GM12878 (cell line): ENCODE data around the gene CUTC. TPM values are rescaled to one million over a fixed set of nuclear protein-coding genes. Genes with fewer than 3 reads are reported as not detected.

Experiments used
- ATAC-seq: fragments of 200-7000 bp; cut with Tn5 transposase; 3 replicates; pipeline ENCODE4 v1.9.1; 2020; ENCODE audit warnings: mild to moderate bottlenecking, moderate library complexity
- BruUV-seq: library from RNA; stranded (reverse); fragments of 400-500 nt; replicated peaks from 2 replicates; lab custom pipeline; 2021; lab: Mats Ljungman, UMichigan
- CTCF ChIA-PET: fragments of 300-600 bp; sonication (Branson Sonifier 250); formaldehyde crosslinking; extraction: SDS; loops from one replicate; lab custom pipeline; 2021; ENCODE audit warnings: inconsistent platforms; lab: Yijun Ruan, JAX
- POLR2A ChIA-PET: fragments of 350-600 bp; formaldehyde crosslinking; extraction: SDS; loops from one replicate; lab custom pipeline; 2021; ENCODE audit warnings: inconsistent platforms; lab: Charles Lee
- RAD21 ChIA-PET: fragments of 300-600 bp; sonication (Branson Sonifier 250); formaldehyde crosslinking; loops from one replicate; lab custom pipeline; 2023; ENCODE audit warnings: antibody characterized with exemption; ENCODE audit not compliant: unreplicated experiment; lab: Charles Lee
- SMC1A ChIA-PET: fragments of 300-600 bp; sonication (Branson Sonifier 250); formaldehyde crosslinking; loops from one replicate; lab custom pipeline; 2023; ENCODE audit not compliant: unreplicated experiment, uncharacterized antibody; lab: Charles Lee
- DNase-seq: peaks from one replicate; pipeline ENCODE4 v3.0.0-alpha.2; 2011; ENCODE audit warnings: low read depth, low spot score
- FAIRE-seq: peaks from 3 replicates; lab custom pipeline; 2011; peaks lifted over from hg19 to GRCh38; lab: Jason Lieb, UNC
- H2AFZ ChIP-seq: 2 replicates; pipeline ENCODE4 v1.6.0; 2011; ENCODE audit warnings: low read depth, low read length, control low read depth; ENCODE audit not compliant: control insufficient read depth
- H3K27ac ChIP-seq: 2 replicates; pipeline ENCODE4 v1.5.1; 2011; ENCODE audit warnings: control low read depth; ENCODE audit not compliant: control insufficient read depth, insufficient read depth
- H3K27me3 ChIP-seq, 2 experiments: replicated peaks in 1 of 2; 2 replicates each; pipeline versions ENCODE4 v1.6.0 to v1.6.1; 2011; ENCODE audit warnings: low read length in 1 of 2; ENCODE audit not compliant: control insufficient read depth in 2 of 2, insufficient read depth in 2 of 2
- H3K36me3 ChIP-seq, 2 experiments: 2 replicates each; pipeline ENCODE4 v1.5.1; 2011; ENCODE audit warnings: low read length in 1 of 2; ENCODE audit not compliant: control insufficient read depth in 2 of 2, insufficient read depth in 2 of 2
- H3K4me1 ChIP-seq: 2 replicates; pipeline ENCODE4 v1.6.1; 2011; ENCODE audit warnings: mild to moderate bottlenecking, low read length, moderate library complexity, mixed read lengths; ENCODE audit not compliant: control insufficient read depth, insufficient read depth
- H3K4me2 ChIP-seq: 2 replicates; pipeline ENCODE4 v1.6.0; 2011; ENCODE audit warnings: control low read depth; ENCODE audit not compliant: control insufficient read depth, insufficient read depth
- H3K4me3 ChIP-seq: fragments of 200-600 bp; sonication (generic); 2 replicates; pipeline ENCODE4 v1.5.1; 2016
- H3K79me2 ChIP-seq: 2 replicates; pipeline ENCODE4 v1.6.0; 2011; ENCODE audit warnings: low read length; ENCODE audit not compliant: control insufficient read depth, insufficient read depth
- H3K9ac ChIP-seq: 2 replicates; pipeline ENCODE4 v1.8.0; 2011; ENCODE audit warnings: low read length, control low read depth, mixed read lengths; ENCODE audit not compliant: control insufficient read depth, insufficient read depth
- H3K9me3 ChIP-seq: replicated peaks from 3 replicates; pipeline ENCODE4 v1.5.1; 2011; ENCODE audit warnings: mild to moderate bottlenecking, low read length; ENCODE audit not compliant: control insufficient read depth, insufficient read depth
- H4K20me1 ChIP-seq: 2 replicates; pipeline ENCODE4 v1.6.0; 2011; ENCODE audit not compliant: control insufficient read depth, insufficient read depth
- BHLHE40 ChIP-seq, 2 experiments: fragments of 450-650 bp in 1 of 2; IDR thresholded peaks; 2 replicates each; pipeline ENCODE4 v1.6.1; 2011 to 2017; ENCODE audit warnings: low read depth in 2 of 2, borderline replicate concordance in 1 of 2, improper control_type of control experiment in 1 of 2, low read length in 1 of 2, mild to moderate bottlenecking in 1 of 2
- CBX3 ChIP-seq: fragments of 200-600 bp; sonication (generic); IDR thresholded peaks from 2 replicates; pipeline ENCODE4 v1.6.1; 2016; ENCODE audit warnings: low read depth, borderline replicate concordance
- ETV6 ChIP-seq, 2 experiments: fragments of 450-650 bp in 1 of 2; IDR thresholded peaks in 1 of 2; conservative IDR thresholded peaks in 1 of 2; 2 replicates each; pipeline ENCODE4 v1.6.1; 2014; ENCODE audit warnings: antibody characterized with exemption in 1 of 2, borderline replicate concordance in 1 of 2, low read depth in 1 of 2, mild to moderate bottlenecking in 1 of 2, moderate library complexity in 1 of 2
- JUND ChIP-seq: IDR thresholded peaks from 2 replicates; pipeline ENCODE4 v1.6.1; 2012; ENCODE audit warnings: low read depth, mild to moderate bottlenecking, low read length, improper control_type of control experiment, moderate library complexity
- KDM1A ChIP-seq: fragments of 200-600 bp; sonication (generic); IDR thresholded peaks from 2 replicates; pipeline ENCODE4 v1.6.1; 2016; ENCODE audit warnings: borderline replicate concordance
- MYB ChIP-seq: fragments of 150-350 bp; IDR thresholded peaks from 2 replicates; pipeline ENCODE4 v1.6.1; 2014; ENCODE audit warnings: mild to moderate bottlenecking, low read depth, low read length, borderline replicate concordance
- NR2C2 ChIP-seq: IDR thresholded peaks from 2 replicates; pipeline ENCODE4 v1.6.1; 2011; ENCODE audit warnings: borderline replicate concordance, low read depth; ENCODE audit not compliant: control insufficient read depth, insufficient read length
- NRF1 ChIP-seq: conservative IDR thresholded peaks from 2 replicates; pipeline ENCODE4 v1.6.1; 2011; ENCODE audit warnings: mild to moderate bottlenecking, low read depth, low read length, improper control_type of control experiment
- STAT1 ChIP-seq: fragments of 450-650 bp; conservative IDR thresholded peaks from 2 replicates; pipeline ENCODE4 v1.6.1; 2014; ENCODE audit warnings: antibody characterized with exemption, mild to moderate bottlenecking
- YY1 ChIP-seq: IDR thresholded peaks from 2 replicates; pipeline ENCODE4 v1.6.1; 2011; ENCODE audit warnings: low read depth, mild to moderate bottlenecking, low read length
- WGBS: methylation state at CpG from one replicate; pipeline ENCODE4 v1.1.6; 2016; ENCODE audit warnings: low lambda C conversion rate; ENCODE audit not compliant: insufficient replicate concordance, insufficient coverage; ENCODE audit errors: missing lambda C conversion rate; 5-methylcytosine and 5-hydroxymethylcytosine counted together
- in situ Hi-C: fragments of 300-500 bp; cut with MboI; formaldehyde crosslinking; loops from 9 replicates; pipeline ENCODE4 v1.14.3; 2018; ENCODE audit warnings: mixed read lengths
- intact Hi-C: fragments of 100-400 bp; cut with micrococcal nuclease; formaldehyde crosslinking; loops from one replicate; pipeline ENCODE4 v1.14.2; 2022; ENCODE audit not compliant: unreplicated experiment
- polyA plus RNA-seq, 11 experiments: library from polyadenylated mRNA; depleted of rRNA in 4 of 11; unstranded in 6 of 11; stranded (reverse) in 5 of 11; fragments of >200 nt; fragmentation: Nextera tagmentation in 4 of 11; fragmentation: Illumina TruSeq in 1 of 11; extraction: Ambion mirVana in 4 of 11; extraction: Trizol in 1 of 11; gene quantifications; 1 replicate in 1 of 11; 2 replicates in 10 of 11; pipeline versions ENCODE4 v1.2.1 to v1.2.3, GENCODE V29; 2011 to 2016; ENCODE audit warnings: inconsistent platforms in 2 of 11, missing spikeins in 2 of 11, low read depth in 1 of 11
- total RNA-seq, 4 experiments: library from RNA; depleted of rRNA in 3 of 4; stranded (reverse); fragments of >200 nt in 3 of 4; fragmentation: Illumina TruSeq in 1 of 4; extraction: Trizol in 1 of 4; gene quantifications; 2 replicates each; pipeline versions ENCODE4 v1.2.1 to v1.2.3, GENCODE V29; 2013 to 2021
- TF ChIP-seq, protein P1 (sequence below): IDR thresholded peaks from 2 replicates; pipeline ENCODE4 v1.6.1; 2011; ENCODE audit warnings: low read depth, mild to moderate bottlenecking, low read length, moderate library complexity, borderline replicate concordance; ENCODE audit errors: extremely low read depth

Gene CUTC
- total and polyA plus RNA-seq, 10 of the 15 experiments (the other 5 are each of a cell fraction or from before 2014, with no cell fraction given), result 23.8 to 71.7 (median 40.8) TPM

DNA sequence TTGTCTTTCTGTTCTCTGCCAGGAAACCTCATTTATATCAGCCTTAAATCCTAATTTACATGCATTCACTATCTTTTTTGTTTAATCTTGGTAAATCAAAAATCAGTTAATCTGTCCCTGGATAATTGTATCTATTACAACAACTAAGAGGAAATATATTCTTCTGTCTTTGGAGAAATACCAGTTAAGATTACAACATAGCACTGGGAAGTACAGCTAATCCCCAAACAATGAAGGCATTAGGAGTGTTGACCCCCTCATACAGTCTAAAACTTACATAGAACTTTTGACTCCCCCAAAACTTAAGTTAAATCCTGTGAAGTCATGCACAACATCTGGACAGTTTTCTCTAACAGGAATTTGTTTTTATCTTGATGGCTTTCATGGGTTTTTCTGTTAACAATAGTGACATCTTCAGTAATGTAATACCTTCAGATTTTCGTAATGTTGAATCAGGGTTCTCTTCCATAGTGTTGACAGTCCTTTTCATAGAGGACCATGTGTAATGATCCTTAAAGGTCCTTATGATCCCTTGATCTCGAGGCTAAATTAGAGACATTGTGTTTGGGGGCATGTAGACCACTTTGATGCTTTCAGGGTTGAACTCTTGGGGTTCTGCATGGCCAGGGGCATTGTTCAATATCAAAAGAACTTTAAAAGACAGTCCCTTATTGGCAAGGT is 26.3 kb downstream of the CUTC start:
- POLR2A ChIA-PET, result no interaction called here
- no TSS peak for BruUV-seq
- no peak overlapping the region for H3K9ac ChIP-seq
- H3K27ac ChIP-seq, result no peak overlapping the region
- DNase-seq (no peak), ATAC-seq (no peak), FAIRE-seq (no peak)
- no peaks in the 10 kb centered on the region for H4K20me1 ChIP-seq
- TF ChIP-seq, protein P1, sequence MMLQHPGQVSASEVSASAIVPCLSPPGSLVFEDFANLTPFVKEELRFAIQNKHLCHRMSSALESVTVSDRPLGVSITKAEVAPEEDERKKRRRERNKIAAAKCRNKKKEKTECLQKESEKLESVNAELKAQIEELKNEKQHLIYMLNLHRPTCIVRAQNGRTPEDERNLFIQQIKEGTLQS, result no peak
- no peak for TF ChIP-seq YY1
- no peak overlapping the region for H2AFZ ChIP-seq
- peaks cover 3 to 21% of the 10 kb centered on the region in 2 experiments; a peak in 3 of 4 replicates for H3K36me3 ChIP-seq
- H3K27me3 ChIP-seq, result no peaks in the 10 kb centered on the region
- H3K79me2 ChIP-seq, result no peaks in the 10 kb centered on the region
- no peaks in the 10 kb centered on the region for H3K4me1 ChIP-seq
- CTCF ChIA-PET, result interaction anchor here (1.0 kb wide), 1 partner anchor 45 kb away, joined by 3 read pairs; no protein-coding TSS in a partner anchor
- H3K9me3 ChIP-seq, result no peaks in the 10 kb centered on the region; the same call in 2 of the 3 replicates
- intact Hi-C loops, result no loop called here
- SMC1A ChIA-PET, result no interaction called here
- RAD21 ChIA-PET, result no interaction called here
- in situ Hi-C loops, result no loop called here
- H3K4me3 ChIP-seq, result no peak overlapping the region
- 74% methylated on average over 2 of the region's 2 CpGs for WGBS
- no peak overlapping the region for H3K4me2 ChIP-seq

DNA sequence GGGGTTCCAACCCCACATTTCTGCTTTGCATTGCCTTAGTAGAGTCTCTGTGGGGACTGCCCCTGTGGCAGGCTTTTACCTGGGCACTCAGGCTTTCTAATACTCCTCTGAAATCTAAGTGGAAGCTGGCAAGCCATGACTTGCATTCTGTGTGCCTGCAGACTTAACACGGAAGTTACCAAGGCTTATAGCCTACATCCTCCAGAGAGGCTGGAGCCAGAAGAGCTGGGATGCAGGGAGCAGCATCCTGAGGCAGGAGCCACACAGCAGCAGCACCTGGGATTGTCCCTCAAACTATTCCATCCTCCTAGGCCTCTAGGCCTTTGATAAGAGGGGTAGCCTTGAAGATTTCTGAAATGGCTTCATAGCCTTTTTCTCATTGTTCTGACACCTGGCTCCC is 28.3 kb downstream of the CUTC start:
- no peaks in the 10 kb centered on the region for H3K27me3 ChIP-seq
- RAD21 ChIA-PET, result no interaction called here
- no peak for DNase-seq
- in situ Hi-C loops (no loop called here), intact Hi-C loops (no loop called here)
- no peak overlapping the region for H3K4me2 ChIP-seq
- H3K4me3 ChIP-seq, result no peak overlapping the region
- CTCF ChIA-PET, result no interaction called here
- no peaks in the 10 kb centered on the region for H3K79me2 ChIP-seq
- 100% methylated on average over 1 of the region's 1 CpG for whole genome bisulfite sequencing
- no peak for ATAC-seq
- SMC1A ChIA-PET, result no interaction called here
- TF ChIP-seq KDM1A, result no peak
- no peak for TF ChIP-seq CBX3
- no peak for TF ChIP-seq MYB
- no peak for TF ChIP-seq STAT1
- no peak for TF ChIP-seq BHLHE40 (IDR thresholded peaks at IDR 0.05; ENCODE audit: borderline replicate concordance in 1 of 2, low read depth in 2 of 2, low read length in 1 of 2)
- no peak for TF ChIP-seq ETV6 (conservative IDR thresholded peaks at IDR 0.05 in 1 of 2, IDR thresholded peaks at IDR 0.05 in 1 of 2; ENCODE audit: borderline replicate concordance in 1 of 2, low read depth in 1 of 2)
- no peak for TF ChIP-seq NR2C2
- no peak for TF ChIP-seq JUND
- TF ChIP-seq NRF1, result no peak
- peaks cover 5% of the 10 kb centered on the region for H3K4me1 ChIP-seq
- POLR2A ChIA-PET, result no interaction called here
- no TSS peak for BruUV-seq
- no peak for FAIRE-seq
- H2AFZ ChIP-seq, result no peak overlapping the region
- H3K27ac ChIP-seq, result no peak overlapping the region
- H3K9ac ChIP-seq, result no peak overlapping the region
- H3K9me3 ChIP-seq, result no peaks in the 10 kb centered on the region; the same call in 1 of the 3 replicates
- no peaks in the 10 kb centered on the region for H4K20me1 ChIP-seq
- peaks cover 3 to 8% of the 10 kb centered on the region in 2 experiments; a peak in 2 of 4 replicates for H3K36me3 ChIP-seq
